OCI-LY1 (cell line): Measurements from ENCODE around the gene TRIM46.
"Not testable (repeated sequence)": the region's sequence is repeated elsewhere in the genome, so short reads cannot be mapped to it uniquely, and the experiment has no call there.

Experiments used
- H2AFZ ChIP-seq: fragments of 200-600 bp; sonication (generic), shearing (Covaris generic); 2 replicates; pipeline ENCODE4 v1.6.0; 2014; ENCODE audit warnings: antibody characterized with exemption, mild to moderate bottlenecking, low read length
- H3F3A ChIP-seq: fragments of 200-600 bp; sonication (generic), shearing (Covaris generic); 2 replicates; pipeline ENCODE4 v1.6.0; 2014; ENCODE audit warnings: mild to moderate bottlenecking, antibody characterized with exemption, low read length, moderate library complexity; ENCODE audit not compliant: insufficient read depth
- H3K27ac ChIP-seq: fragments of 200-600 bp; sonication (generic); 2 replicates; pipeline ENCODE4 v1.5.1; 2014; ENCODE audit warnings: low read length, mixed run types, mild to moderate bottlenecking, low read depth; ENCODE audit not compliant: poor library complexity, severe bottlenecking
- H3K27me3 ChIP-seq: fragments of 200-600 bp; sonication (generic); 2 replicates; pipeline ENCODE4 v1.6.0; 2014; ENCODE audit warnings: antibody characterized with exemption, mild to moderate bottlenecking, low read length, moderate library complexity; ENCODE audit not compliant: insufficient read depth
- H3K36me3 ChIP-seq: fragments of 200-600 bp; sonication (generic); 2 replicates; pipeline ENCODE4 v1.6.1; 2014; ENCODE audit warnings: mild to moderate bottlenecking, antibody characterized with exemption, low read length, moderate library complexity, mixed read lengths; ENCODE audit not compliant: insufficient read depth
- H3K4me1 ChIP-seq: fragments of 200-600 bp; sonication (generic); 2 replicates; pipeline ENCODE4 v1.5.1; 2014; ENCODE audit warnings: mild to moderate bottlenecking, low read length, moderate library complexity; ENCODE audit not compliant: insufficient read depth, severe bottlenecking
- H3K4me2 ChIP-seq: fragments of 200-600 bp; sonication (generic), shearing (Covaris generic); 2 replicates; pipeline ENCODE4 v1.6.1; 2014; ENCODE audit warnings: low read length
- H3K4me3 ChIP-seq: fragments of 200-600 bp; sonication (generic); 2 replicates; pipeline ENCODE4 v1.5.1; 2014; ENCODE audit warnings: low read length, low read depth, mild to moderate bottlenecking, mixed read lengths; ENCODE audit not compliant: poor library complexity, severe bottlenecking
- H3K79me2 ChIP-seq: fragments of 200-600 bp; shearing (Covaris generic); 2 replicates; pipeline ENCODE4 v1.6.1; 2016; ENCODE audit warnings: mixed run types, low read length, mixed read lengths; ENCODE audit not compliant: insufficient read depth
- H3K9ac ChIP-seq: fragments of 200-600 bp; sonication (generic), shearing (Covaris generic); 2 replicates; pipeline ENCODE4 v1.6.1; 2014; ENCODE audit warnings: mild to moderate bottlenecking, low read length, mixed read lengths
- H3K9me2 ChIP-seq: fragments of 200-600 bp; sonication (generic), shearing (Covaris generic); 2 replicates; pipeline ENCODE4 v1.6.1; 2014; ENCODE audit warnings: low read depth, mild to moderate bottlenecking, low read length, mixed read lengths
- H3K9me3 ChIP-seq: fragments of 200-600 bp; shearing (Covaris generic); 2 replicates; pipeline ENCODE4 v1.6.1; 2014; ENCODE audit warnings: low read length, mixed read lengths
- H4K20me1 ChIP-seq: fragments of 200-600 bp; sonication (generic), shearing (Covaris generic); 2 replicates; pipeline ENCODE4 v1.6.0; 2016; ENCODE audit warnings: mild to moderate bottlenecking, low read length; ENCODE audit not compliant: insufficient read depth
- CTCF ChIP-seq: fragments of 200-600 bp; sonication (generic), shearing (Covaris generic); IDR thresholded peaks from 2 replicates; pipeline ENCODE4 v1.5.1; 2017; ENCODE audit warnings: mild to moderate bottlenecking, antibody characterized with exemption, low read length, moderate library complexity, mixed read lengths
- EZH2 ChIP-seq: fragments of 200-600 bp; sonication (generic), shearing (Covaris generic); IDR thresholded peaks from 2 replicates; pipeline ENCODE4 v1.8.0; 2017; ENCODE audit warnings: borderline replicate concordance, mixed run types, mild to moderate bottlenecking, antibody characterized with exemption, low read length, moderate library complexity, mixed read lengths

TRIM46 gene

GRCh38 chr1:155192346-155193274 is 19.0 kb downstream of the TRIM46 start:
- H3K27me3 ChIP-seq = no peaks in the 10 kb centered on the region
- H2AFZ ChIP-seq = no peak overlapping the region
- TF ChIP-seq EZH2 (no peak), CTCF (no peak)
- H3K36me3 ChIP-seq = no peaks in the 10 kb centered on the region
- peak overlapping the region; percentile 96 for H3K4me2 ChIP-seq
- no peaks in the 10 kb centered on the region for H3K9me3 ChIP-seq
- H3K27ac ChIP-seq = no peak overlapping the region
- H3K4me3 ChIP-seq = peak overlapping the region; percentile 64
- peaks cover 21% of the 10 kb centered on the region for H3K4me1 ChIP-seq
- H3K9ac ChIP-seq = no peak overlapping the region
- no peaks in the 10 kb centered on the region for H3K9me2 ChIP-seq
- no peaks in the 10 kb centered on the region for H3K79me2 ChIP-seq
- H3F3A ChIP-seq = no peaks in the 10 kb centered on the region
- H4K20me1 ChIP-seq = no peaks in the 10 kb centered on the region

GRCh38 chr1:155193275-155193990 is 19.8 kb downstream of the TRIM46 start:
- H4K20me1 ChIP-seq = no peaks in the 10 kb centered on the region
- no peaks in the 10 kb centered on the region for H3K9me2 ChIP-seq
- H3K27ac ChIP-seq = no peak overlapping the region
- peak overlapping the region; percentile 12; the same call in 1 of the 2 replicates for H3K9ac ChIP-seq
- H3K36me3 ChIP-seq = no peaks in the 10 kb centered on the region
- H3K79me2 ChIP-seq = no peaks in the 10 kb centered on the region
- H3F3A ChIP-seq = no peaks in the 10 kb centered on the region
- TF ChIP-seq CTCF (peak; percentile 97), EZH2 (no peak)
- H3K4me2 ChIP-seq = peak overlapping the region; percentile 96
- H3K9me3 ChIP-seq = no peaks in the 10 kb centered on the region
- no peak overlapping the region for H2AFZ ChIP-seq
- H3K27me3 ChIP-seq = no peaks in the 10 kb centered on the region
- H3K4me3 ChIP-seq = peak overlapping the region; percentile 64
- peaks cover 21% of the 10 kb centered on the region for H3K4me1 ChIP-seq

GRCh38 chr1:155193991-155194240 is 20.3 kb downstream of the TRIM46 start:
- H3K4me3 ChIP-seq = peak overlapping the region; percentile 64
- not testable (repeated sequence) for H2AFZ ChIP-seq, H3K79me2 ChIP-seq

More at GRCh38 chr1:155193991-155194240, 20.3 kb downstream of the TRIM46 start:
- not testable (repeated sequence) for H3F3A ChIP-seq, H3K9me3 ChIP-seq, H3K27me3 ChIP-seq, H3K27ac ChIP-seq, H3K36me3 ChIP-seq, H4K20me1 ChIP-seq, H3K9me2 ChIP-seq
- Histone ChIP-seq H3K4me2 (peak overlapping the region; percentile 96), H3K9ac (peak overlapping the region; percentile 12; the same call in 1 of the 2 replicates), H3K4me1 (peaks cover 21% of the 10 kb centered on the region)
